ENCODE data around the gene HPCAL4. TPM values are rescaled to one million over a fixed set of nuclear protein-coding genes. Genes with fewer than 3 reads are reported as not detected.
A peak's percentile ranks its signal among the peaks of the same experiment; 100 is the strongest.

The HPCAL4 gene
- total RNA-seq, 2 experiments from 2014 or later: 0.43 to 0.52 TPM

GRCh38 chr1:39671793-39672550 is 19.3 kb downstream of the HPCAL4 start, which contains the start of gene NT5C1A:
Gene NT5C1A, minus strand, starts transcription at chr1:39672107. Its CDS starts 69 bp downstream, at chr1:39672038.
- CTCF ChIA-PET: interaction anchor here (0.6 to 11.4 kb wide), 19 partner anchors 9 to 480 kb away, joined by 3 to 160 read pairs (median 6); partner anchors contain the start of gene HPCAL4
- no peak within 1 kb of the TSS for H3K27ac Mint-ChIP-seq
- peaks cover 11% of the 10 kb centered on the region for H3K4me1 Mint-ChIP-seq (ENCODE audit: low read depth)
- H3K9me3 Mint-ChIP-seq: no peaks in the 10 kb centered on the region
- peak; percentile 30 for DNase-seq
- intact Hi-C loops (cut with micrococcal nuclease): loop anchor here (1.0 kb wide), 1 partner anchor 48 kb away; no protein-coding TSS in a partner anchor
- H3K4me3 Mint-ChIP-seq: peak within 1 kb of the TSS; percentile 45
- no peaks in the 10 kb centered on the region for H3K36me3 Mint-ChIP-seq (ENCODE audit: low read depth)
- H3K27me3 Mint-ChIP-seq (ENCODE audit: low read depth): peaks cover 37% of the 10 kb centered on the region

GRCh38 chr1:39671433-39671792 is 19.8 kb downstream of the HPCAL4 start:
- no peak for DNase-seq
- intact Hi-C loops (cut with micrococcal nuclease): no loop called here
- Mint-ChIP-seq H3K27ac (no peak overlapping the region), H3K4me3 (peak overlapping the region; percentile 14), H3K27me3 (ENCODE audit: low read depth) (peaks cover 37% of the 10 kb centered on the region), H3K36me3 (ENCODE audit: low read depth) (no peaks in the 10 kb centered on the region), H3K9me3 (no peaks in the 10 kb centered on the region), H3K4me1 (ENCODE audit: low read depth) (peaks cover 17% of the 10 kb centered on the region)
- CTCF ChIA-PET: interaction anchor here (0.6 to 11.4 kb wide), 11 partner anchors 10 to 216 kb away, joined by 3 to 160 read pairs (median 6); no protein-coding TSS in a partner anchor

- Mint-ChIP-seq H3K4me1 (ENCODE audit: low read depth) (peaks cover 23% of the 10 kb centered on the region), H3K36me3 (ENCODE audit: low read depth) (no peaks in the 10 kb centered on the region), H3K27ac (no peak overlapping the region), H3K9me3 (no peaks in the 10 kb centered on the region), H3K27me3 (ENCODE audit: low read depth) (peaks cover 37% of the 10 kb centered on the region), H3K4me3 (no peak overlapping the region)
- CTCF ChIA-PET: interaction anchor here (1.0 to 11.4 kb wide), 11 partner anchors 11 to 65 kb away, joined by 3 to 160 read pairs (median 4); no protein-coding TSS in a partner anchor
- DNase-seq: no peak
- intact Hi-C loops (cut with micrococcal nuclease): no loop called here
These were observed 20.5 kb downstream of the HPCAL4 start for GRCh38 chr1:39670689-39671088.

GRCh38 chr1:39668894-39669293 is 22.3 kb downstream of the HPCAL4 start:
- Mint-ChIP-seq H3K27me3 (ENCODE audit: low read depth) (peaks cover 37% of the 10 kb centered on the region), H3K4me3 (no peak overlapping the region), H3K4me1 (ENCODE audit: low read depth) (peaks cover 23% of the 10 kb centered on the region), H3K36me3 (ENCODE audit: low read depth) (no peaks in the 10 kb centered on the region), H3K9me3 (no peaks in the 10 kb centered on the region), H3K27ac (no peak overlapping the region)
- no peak for DNase-seq
- intact Hi-C loops (cut with micrococcal nuclease): loop anchor here (10.0 kb wide), 1 partner anchor 274 kb away; no protein-coding TSS in a partner anchor
- CTCF ChIA-PET: interaction anchor here (1.1 to 11.4 kb wide), 4 partner anchors 12 to 131 kb away, joined by 3 to 160 read pairs (median 5); no protein-coding TSS in a partner anchor

- H3K9me3 Mint-ChIP-seq: no peaks in the 10 kb centered on the region
- peaks cover 37% of the 10 kb centered on the region for H3K27me3 Mint-ChIP-seq (ENCODE audit: low read depth)
- no peak overlapping the region for H3K27ac Mint-ChIP-seq
- no peak overlapping the region for H3K4me3 Mint-ChIP-seq
- CTCF ChIA-PET: interaction anchor here (0.9 to 11.4 kb wide), 3 partner anchors 11 to 62 kb away, joined by 3 to 160 read pairs (median 4); no protein-coding TSS in a partner anchor
- no peaks in the 10 kb centered on the region for H3K36me3 Mint-ChIP-seq (ENCODE audit: low read depth)
- DNase-seq: no peak
- intact Hi-C loops (cut with micrococcal nuclease): loop anchor here (10.0 kb wide), 1 partner anchor 273 kb away; no protein-coding TSS in a partner anchor
- peaks cover 23% of the 10 kb centered on the region for H3K4me1 Mint-ChIP-seq (ENCODE audit: low read depth)
These were observed 23.1 kb downstream of the HPCAL4 start for GRCh38 chr1:39668111-39668510.

- intact Hi-C loops (cut with micrococcal nuclease): loop anchor here (1.0 to 10.0 kb wide), 4 partner anchors 25 to 482 kb away; partner anchors contain the start of gene HPCAL4
- Mint-ChIP-seq H3K36me3 (ENCODE audit: low read depth) (no peaks in the 10 kb centered on the region), H3K4me1 (ENCODE audit: low read depth) (peaks cover 23% of the 10 kb centered on the region), H3K9me3 (no peaks in the 10 kb centered on the region), H3K4me3 (no peak overlapping the region), H3K27ac (peak overlapping the region; percentile 42), H3K27me3 (ENCODE audit: low read depth) (peaks cover 32% of the 10 kb centered on the region)
- peak; percentile 77 for DNase-seq
- CTCF ChIA-PET: interaction anchor here (11.4 kb wide), 1 partner anchor 10 kb away, joined by 160 read pairs; no protein-coding TSS in a partner anchor
These were observed 24.5 kb downstream of the HPCAL4 start for GRCh38 chr1:39666772-39667171.

GRCh38 chr1:39663559-39663958 is 27.7 kb downstream of the HPCAL4 start:
- DNase-seq: no peak
- CTCF ChIA-PET: interaction anchor here (1.0 kb wide), 2 partner anchors 10 to 11 kb away, joined by 3 read pairs; no protein-coding TSS in a partner anchor

GRCh38 chr1:39662861-39663260 is 28.4 kb downstream of the HPCAL4 start:
- H3K9me3 Mint-ChIP-seq: no peaks in the 10 kb centered on the region
- no peaks in the 10 kb centered on the region for H3K36me3 Mint-ChIP-seq (ENCODE audit: low read depth)
- DNase-seq: no peak
- CTCF ChIA-PET: interaction anchor here (0.6 to 14.5 kb wide), 3 partner anchors 11 to 239 kb away, joined by 3 to 263 read pairs (median 3); partner anchors contain the start of gene MYCL
- no peak overlapping the region for H3K4me3 Mint-ChIP-seq
- peaks cover 21% of the 10 kb centered on the region for H3K4me1 Mint-ChIP-seq (ENCODE audit: low read depth)
- intact Hi-C loops (cut with micrococcal nuclease): loop anchor here (10.0 kb wide), 1 partner anchor 268 kb away; no protein-coding TSS in a partner anchor
- H3K27ac Mint-ChIP-seq: no peak overlapping the region
- H3K27me3 Mint-ChIP-seq (ENCODE audit: low read depth): peaks cover 4% of the 10 kb centered on the region

More at GRCh38 chr1:39663559-39663958, 27.7 kb downstream of the HPCAL4 start:
- no peaks in the 10 kb centered on the region for H3K9me3 Mint-ChIP-seq
- H3K4me1 Mint-ChIP-seq (ENCODE audit: low read depth): peaks cover 20% of the 10 kb centered on the region
- intact Hi-C loops (cut with micrococcal nuclease): loop anchor here (10.0 kb wide), 1 partner anchor 269 kb away; no protein-coding TSS in a partner anchor
- H3K27ac Mint-ChIP-seq: no peak overlapping the region
- H3K4me3 Mint-ChIP-seq: no peak overlapping the region
- H3K36me3 Mint-ChIP-seq (ENCODE audit: low read depth): no peaks in the 10 kb centered on the region
- peaks cover 10% of the 10 kb centered on the region for H3K27me3 Mint-ChIP-seq (ENCODE audit: low read depth)

- Mint-ChIP-seq H3K4me1 (ENCODE audit: low read depth) (peaks cover 3% of the 10 kb centered on the region), H3K27me3 (ENCODE audit: low read depth) (no peaks in the 10 kb centered on the region), H3K27ac (no peak overlapping the region), H3K9me3 (no peaks in the 10 kb centered on the region), H3K36me3 (ENCODE audit: low read depth) (no peaks in the 10 kb centered on the region), H3K4me3 (no peak overlapping the region)
- no peak for DNase-seq
- intact Hi-C loops (cut with micrococcal nuclease): loop anchor here (10.0 kb wide), 1 partner anchor 395 kb away; no protein-coding TSS in a partner anchor
- CTCF ChIA-PET: interaction anchor here (0.9 to 14.5 kb wide), 7 partner anchors 11 to 139 kb away, joined by 3 to 263 read pairs (median 22); partner anchors contain the start of gene NT5C1A
These were observed 31.7 kb downstream of the HPCAL4 start for GRCh38 chr1:39659538-39659937.

GRCh38 chr1:39659110-39659509 is 32.1 kb downstream of the HPCAL4 start:
- DNase-seq: no peak
- Mint-ChIP-seq H3K27ac (no peak overlapping the region), H3K36me3 (ENCODE audit: low read depth) (no peaks in the 10 kb centered on the region), H3K4me3 (no peak overlapping the region), H3K9me3 (no peaks in the 10 kb centered on the region), H3K27me3 (ENCODE audit: low read depth) (peaks cover 3% of the 10 kb centered on the region), H3K4me1 (ENCODE audit: low read depth) (peaks cover 3% of the 10 kb centered on the region)
- intact Hi-C loops (cut with micrococcal nuclease): loop anchor here (10.0 kb wide), 1 partner anchor 394 kb away; no protein-coding TSS in a partner anchor
- CTCF ChIA-PET: interaction anchor here (0.7 to 14.5 kb wide), 24 partner anchors 11 to 141 kb away, joined by 3 to 263 read pairs (median 4); partner anchors contain the start of genes NT5C1A and PABPC4

GRCh38 chr1:39657923-39658485 is 33.2 kb downstream of the HPCAL4 start:
- Mint-ChIP-seq H3K27me3 (ENCODE audit: low read depth) (peaks cover 8% of the 10 kb centered on the region), H3K36me3 (ENCODE audit: low read depth) (no peaks in the 10 kb centered on the region), H3K4me3 (no peak overlapping the region), H3K27ac (no peak overlapping the region), H3K4me1 (ENCODE audit: low read depth) (peaks cover 8% of the 10 kb centered on the region), H3K9me3 (no peaks in the 10 kb centered on the region)
- intact Hi-C loops (cut with micrococcal nuclease): loop anchor here (10.0 kb wide), 1 partner anchor 393 kb away; no protein-coding TSS in a partner anchor
- CTCF ChIA-PET: interaction anchor here (0.6 to 14.5 kb wide), 36 partner anchors 10 to 559 kb away, joined by 3 to 263 read pairs (median 3); partner anchors contain the start of genes NT5C1A and PABPC4
- DNase-seq: peak; percentile 83
